Colonic mucosa (tissue), 4 donors: Measurements from ENCODE around the gene PCDHA6. TPM values are rescaled to one million over a fixed set of nuclear protein-coding genes. Genes with fewer than 3 reads are reported as not detected.
"Not testable (repeated sequence)": the region's sequence is repeated elsewhere in the genome, so short reads cannot be mapped to it uniquely, and the experiment has no call there.

Source experiments
- DNase-seq: peaks from one replicate; pipeline ENCODE4 v3.0.0-alpha.2; 2020
- H3K27ac ChIP-seq: fragments of 200-600 bp; one replicate; pipeline ENCODE4 v1.8.0; 2021
- H3K27me3 ChIP-seq: fragments of 200-600 bp; one replicate; pipeline ENCODE4 v1.8.0; 2021
- H3K36me3 ChIP-seq: fragments of 200-600 bp; one replicate; pipeline ENCODE4 v1.8.0; 2021
- H3K4me1 ChIP-seq: fragments of 200-600 bp; one replicate; pipeline ENCODE4 v1.8.0; 2021; ENCODE audit warnings: mild to moderate bottlenecking
- H3K4me3 ChIP-seq: fragments of 200-600 bp; one replicate; pipeline ENCODE4 v1.8.0; 2021
- H3K9ac ChIP-seq, 2 donors: one replicate each; pipeline ENCODE4 v1.7.0; 2013; ENCODE audit warnings: control low read depth in 2 of 2, low read depth in 2 of 2, low read length in 2 of 2
- H3K9me3 ChIP-seq: fragments of 200-600 bp; one replicate; pipeline ENCODE4 v1.8.0; 2021
- intact Hi-C: fragments of 100-400 bp; cut with DNase I; formaldehyde crosslinking; loops from one replicate; pipeline ENCODE4 v1.14.1; 2022
- total RNA-seq, 2 donors: library from RNA; stranded (reverse); fragmentation: NEBNext Ultra II Directional in 1 of 2; extraction: Animal tissue kit (Norgen Biotek cat#: 25700) in 1 of 2; gene quantifications; one replicate each; pipeline ENCODE4 v1.2.1, GENCODE V29; 2021
- TF ChIP-seq, protein P1 (sequence below): fragments of 200-600 bp; IDR thresholded peaks from one replicate; pipeline ENCODE4 v1.8.0; 2022; ENCODE audit warnings: antibody characterized with exemption, mild to moderate bottlenecking
- donor health status: healthy.
- donor health status: DM: no; HTN: no; CAD: no.
- donor health status: DM: no; HTN: no; CAD: no.

The PCDHA6 gene
- total RNA-seq, 2 donors from 2014 or later = 0.11 to 0.12 TPM

DNA sequence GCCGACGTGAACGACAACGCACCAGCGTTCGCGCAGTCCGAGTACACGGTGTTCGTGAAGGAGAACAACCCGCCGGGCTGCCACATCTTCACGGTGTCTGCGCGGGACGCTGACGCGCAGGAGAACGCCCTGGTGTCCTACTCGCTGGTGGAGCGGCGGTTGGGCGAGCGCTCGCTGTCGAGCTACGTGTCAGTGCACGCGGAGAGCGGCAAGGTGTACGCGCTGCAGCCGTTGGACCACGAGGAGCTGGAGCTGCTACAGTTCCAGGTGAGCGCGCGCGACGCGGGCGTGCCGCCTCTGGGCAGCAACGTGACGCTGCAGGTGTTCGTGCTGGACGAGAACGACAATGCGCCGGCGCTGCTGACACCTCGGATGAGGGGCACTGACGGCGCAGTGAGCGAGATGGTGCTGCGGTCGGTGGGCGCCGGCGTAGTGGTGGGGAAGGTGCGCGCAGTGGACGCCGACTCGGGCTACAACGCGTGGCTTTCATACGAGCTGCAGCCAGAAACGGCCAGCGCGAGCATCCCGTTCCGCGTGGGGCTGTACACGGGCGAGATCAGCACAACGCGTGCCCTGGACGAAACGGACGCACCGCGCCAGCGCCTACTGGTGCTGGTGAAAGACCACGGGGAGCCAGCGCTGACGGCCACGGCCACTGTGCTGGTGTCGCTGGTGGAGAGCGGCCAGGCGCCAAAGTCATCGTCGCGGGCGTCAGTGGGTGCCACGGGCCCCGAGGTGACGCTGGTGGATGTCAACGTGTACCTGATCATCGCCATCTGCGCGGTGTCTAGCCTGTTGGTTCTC lies 22.3 kb downstream of the PCDHA6 start:
- H3K9ac ChIP-seq, intact Hi-C loops, H3K27me3 ChIP-seq, DNase-seq, H3K4me3 ChIP-seq, H3K9me3 ChIP-seq, H3K4me1 ChIP-seq, H3K36me3 ChIP-seq, H3K27ac ChIP-seq: not testable (repeated sequence)

DNA sequence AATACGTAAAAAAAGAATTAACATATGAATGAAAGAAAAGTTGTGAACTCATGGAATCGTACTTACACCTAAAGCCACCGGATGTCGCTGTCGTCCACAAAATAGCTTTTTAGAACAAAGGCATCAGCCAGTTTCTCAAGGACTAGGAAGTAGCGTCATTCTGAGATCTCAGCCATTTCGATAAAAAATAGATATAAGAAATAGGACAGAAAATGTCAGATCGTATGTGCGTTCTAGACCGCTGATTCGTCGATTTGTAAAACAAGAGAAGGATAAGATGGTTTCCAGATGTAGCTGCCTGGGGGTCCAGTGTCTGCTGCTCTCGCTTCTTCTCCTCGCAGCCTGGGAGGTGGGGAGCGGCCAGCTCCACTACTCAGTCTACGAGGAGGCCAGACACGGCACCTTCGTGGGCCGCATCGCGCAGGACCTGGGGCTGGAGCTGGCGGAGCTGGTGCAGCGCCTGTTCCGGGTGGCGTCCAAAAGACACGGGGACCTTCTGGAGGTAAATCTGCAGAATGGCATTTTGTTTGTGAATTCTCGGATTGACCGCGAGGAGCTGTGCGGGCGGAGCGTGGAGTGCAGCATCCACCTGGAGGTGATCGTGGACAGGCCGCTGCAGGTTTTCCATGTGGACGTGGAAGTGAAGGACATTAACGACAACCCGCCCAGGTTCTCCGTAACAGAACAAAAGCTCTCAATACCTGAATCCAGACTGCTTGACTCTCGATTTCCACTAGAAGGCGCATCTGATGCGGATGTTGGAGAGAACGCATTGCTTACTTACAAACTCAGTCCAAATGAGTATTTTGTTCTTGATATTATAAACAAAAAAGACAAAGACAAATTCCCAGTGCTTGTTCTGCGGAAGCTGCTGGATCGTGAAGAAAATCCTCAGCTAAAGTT lies 28.3 kb downstream of the PCDHA6 start, which contains the start of gene PCDHA10:
Gene PCDHA10 (plus strand): TSS at position 126 of the 903 bp plus-strand sequence. CDS start 152 bp downstream, at position 278.
- Histone ChIP-seq H3K27me3 (no peaks in the 10 kb centered on the region), H3K4me1 (no peaks in the 10 kb centered on the region), H3K4me3 (no peak within 1 kb of the TSS), H3K9ac (no peak within 1 kb of the TSS), H3K36me3 (no peaks in the 10 kb centered on the region), H3K27ac (no peak within 1 kb of the TSS), H3K9me3 (peaks cover 3% of the 10 kb centered on the region)
- intact Hi-C loops = no loop called here
- no peak for DNase-seq
- TF ChIP-seq, protein P1, sequence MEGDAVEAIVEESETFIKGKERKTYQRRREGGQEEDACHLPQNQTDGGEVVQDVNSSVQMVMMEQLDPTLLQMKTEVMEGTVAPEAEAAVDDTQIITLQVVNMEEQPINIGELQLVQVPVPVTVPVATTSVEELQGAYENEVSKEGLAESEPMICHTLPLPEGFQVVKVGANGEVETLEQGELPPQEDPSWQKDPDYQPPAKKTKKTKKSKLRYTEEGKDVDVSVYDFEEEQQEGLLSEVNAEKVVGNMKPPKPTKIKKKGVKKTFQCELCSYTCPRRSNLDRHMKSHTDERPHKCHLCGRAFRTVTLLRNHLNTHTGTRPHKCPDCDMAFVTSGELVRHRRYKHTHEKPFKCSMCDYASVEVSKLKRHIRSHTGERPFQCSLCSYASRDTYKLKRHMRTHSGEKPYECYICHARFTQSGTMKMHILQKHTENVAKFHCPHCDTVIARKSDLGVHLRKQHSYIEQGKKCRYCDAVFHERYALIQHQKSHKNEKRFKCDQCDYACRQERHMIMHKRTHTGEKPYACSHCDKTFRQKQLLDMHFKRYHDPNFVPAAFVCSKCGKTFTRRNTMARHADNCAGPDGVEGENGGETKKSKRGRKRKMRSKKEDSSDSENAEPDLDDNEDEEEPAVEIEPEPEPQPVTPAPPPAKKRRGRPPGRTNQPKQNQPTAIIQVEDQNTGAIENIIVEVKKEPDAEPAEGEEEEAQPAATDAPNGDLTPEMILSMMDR = no peak

DNA sequence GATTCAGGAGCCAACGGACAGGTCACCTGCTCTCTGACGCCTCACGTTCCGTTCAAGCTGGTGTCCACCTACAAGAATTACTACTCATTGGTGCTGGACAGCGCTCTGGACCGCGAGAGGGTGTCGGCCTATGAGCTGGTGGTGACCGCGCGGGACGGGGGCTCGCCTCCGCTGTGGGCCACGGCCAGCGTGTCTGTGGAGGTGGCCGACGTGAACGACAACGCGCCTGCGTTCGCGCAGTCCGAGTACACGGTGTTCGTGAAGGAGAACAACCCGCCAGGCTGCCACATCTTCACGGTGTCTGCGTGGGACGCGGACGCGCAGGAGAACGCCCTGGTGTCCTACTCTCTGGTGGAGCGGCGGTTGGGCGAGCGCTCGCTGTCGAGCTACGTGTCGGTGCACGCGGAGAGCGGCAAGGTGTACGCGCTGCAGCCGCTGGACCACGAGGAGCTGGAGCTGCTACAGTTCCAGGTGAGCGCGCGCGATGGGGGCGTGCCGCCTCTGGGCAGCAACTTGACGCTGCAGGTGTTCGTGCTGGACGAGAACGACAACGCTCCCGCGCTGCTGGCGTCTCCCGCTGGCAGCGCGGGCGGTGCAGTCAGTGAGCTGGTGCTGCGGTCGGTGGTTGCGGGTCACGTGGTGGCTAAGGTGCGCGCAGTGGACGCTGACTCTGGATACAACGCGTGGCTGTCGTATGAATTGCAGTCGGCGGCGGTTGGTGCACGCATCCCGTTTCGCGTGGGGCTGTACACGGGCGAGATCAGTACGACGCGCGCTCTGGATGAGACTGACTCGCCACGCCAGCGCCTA lies 29.6 kb downstream of the PCDHA6 start:
- Histone ChIP-seq H3K4me3 (no peak overlapping the region), H3K36me3 (no peaks in the 10 kb centered on the region), H3K27ac (no peak overlapping the region), H3K4me1 (no peaks in the 10 kb centered on the region), H3K27me3 (no peaks in the 10 kb centered on the region), H3K9ac (no peak overlapping the region), H3K9me3 (peaks cover 3% of the 10 kb centered on the region)
- intact Hi-C loops = no loop called here
- TF ChIP-seq, protein P1 = no peak
- no peak for DNase-seq

DNA sequence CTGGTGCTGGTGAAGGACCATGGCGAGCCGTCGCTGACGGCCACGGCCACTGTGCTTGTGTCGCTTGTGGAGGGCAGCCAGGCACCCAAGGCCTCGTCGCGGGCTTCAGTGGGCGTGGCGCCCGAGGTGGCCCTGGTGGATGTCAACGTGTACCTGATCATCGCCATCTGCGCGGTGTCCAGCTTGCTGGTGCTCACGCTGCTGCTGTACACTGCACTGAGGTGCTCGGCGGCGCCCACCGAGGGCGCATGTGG lies 30.2 kb downstream of the PCDHA6 start:
- Histone ChIP-seq H3K36me3 (no peaks in the 10 kb centered on the region), H3K4me1 (no peaks in the 10 kb centered on the region), H3K27me3 (no peaks in the 10 kb centered on the region), H3K9me3 (peaks cover 3% of the 10 kb centered on the region), H3K9ac (no peak overlapping the region), H3K27ac (no peak overlapping the region), H3K4me3 (no peak overlapping the region)
- intact Hi-C loops = no loop called here
- TF ChIP-seq, protein P1 = no peak
- no peak for DNase-seq

DNA sequence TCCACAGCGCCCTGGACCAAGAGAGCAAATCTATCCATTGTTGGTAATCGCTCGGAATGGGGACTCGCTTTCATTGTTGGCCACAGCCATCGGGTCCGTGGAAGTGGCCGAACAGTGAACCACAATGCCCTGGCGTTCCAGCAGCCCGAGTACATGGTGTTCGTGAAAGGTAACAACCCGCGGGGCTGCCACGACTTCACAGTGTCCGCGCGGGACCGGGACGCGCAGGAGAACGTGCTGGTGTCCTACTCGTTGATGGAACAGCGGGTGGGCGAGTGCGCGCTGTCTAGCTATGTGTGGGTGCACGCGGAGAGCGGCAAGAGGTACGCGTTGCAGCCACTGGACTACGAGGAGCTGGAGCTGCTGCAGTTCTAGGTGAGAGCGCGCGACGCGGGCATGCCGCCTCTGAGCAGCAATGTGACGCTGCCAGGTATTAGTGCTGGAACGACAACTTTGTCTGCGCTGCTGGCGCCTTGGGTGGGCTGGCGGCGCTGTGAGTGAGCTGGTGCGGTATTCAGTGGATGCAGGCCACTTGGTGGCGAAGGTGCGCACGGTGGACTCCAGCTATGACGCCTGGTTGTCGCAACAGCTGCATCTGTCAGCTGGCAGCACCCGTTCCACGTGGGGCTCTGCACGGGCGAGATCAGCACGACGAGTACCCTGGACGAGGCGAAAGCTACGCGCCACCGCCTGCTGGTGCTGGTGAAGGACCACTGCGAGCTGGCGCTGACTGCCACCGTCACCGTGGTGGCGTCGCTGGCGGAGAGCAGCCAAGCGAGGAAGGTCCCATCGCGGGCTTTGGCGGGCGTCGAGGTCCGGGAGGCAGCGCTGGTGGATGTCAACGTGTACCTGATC lies 34.9 kb downstream of the PCDHA6 start:
- no peaks in the 10 kb centered on the region for H3K27me3 ChIP-seq
- no peaks in the 10 kb centered on the region for H3K36me3 ChIP-seq
- H3K9me3 ChIP-seq = no peaks in the 10 kb centered on the region
- no peaks in the 10 kb centered on the region for H3K4me1 ChIP-seq
- TF ChIP-seq, protein P1 = no peak
- no peak overlapping the region for H3K9ac ChIP-seq
- no peak for DNase-seq
- intact Hi-C loops = no loop called here
- H3K27ac ChIP-seq = no peak overlapping the region
- H3K4me3 ChIP-seq = no peak overlapping the region
